Lower leg skin (tissue), 3 donors: ENCODE results near the gene FAM163A.

Experiments
- POLR2A ChIP-seq, 2 donors: fragments of 450-650 bp; IDR thresholded peaks; one replicate each; pipeline ENCODE4 v1.6.1; 2016 to 2017; ENCODE audit warnings: antibody characterized with exemption in 2 of 2, mild to moderate bottlenecking in 1 of 2, moderate library complexity in 1 of 2
- TF ChIP-seq, protein P1 (sequence below), 3 donors: fragments of 450-650 bp; IDR thresholded peaks; one replicate each; pipeline ENCODE4 v1.5.1; 2016; ENCODE audit warnings: antibody characterized with exemption in 3 of 3, mild to moderate bottlenecking in 3 of 3, moderate library complexity in 2 of 3

DNA sequence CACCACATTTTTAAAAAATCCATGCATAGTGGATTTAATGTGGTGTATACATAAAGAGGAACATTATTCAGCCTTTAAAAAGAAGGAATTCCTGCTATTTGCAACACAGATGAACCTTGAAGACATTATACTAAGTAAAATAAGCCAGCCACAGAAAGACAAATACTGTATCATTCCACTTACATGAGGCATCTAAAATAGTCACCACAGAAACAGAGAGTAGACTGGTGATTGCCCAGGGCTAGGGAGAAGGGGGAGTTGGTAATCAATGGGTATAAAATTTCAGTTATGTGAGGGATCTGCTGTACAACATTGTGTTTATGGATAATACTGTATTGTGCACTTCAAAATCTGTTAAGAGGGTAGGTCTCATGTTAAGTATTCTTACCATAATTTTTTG is 10.0 kb downstream of the FAM163A start:
- TF ChIP-seq, protein P1, sequence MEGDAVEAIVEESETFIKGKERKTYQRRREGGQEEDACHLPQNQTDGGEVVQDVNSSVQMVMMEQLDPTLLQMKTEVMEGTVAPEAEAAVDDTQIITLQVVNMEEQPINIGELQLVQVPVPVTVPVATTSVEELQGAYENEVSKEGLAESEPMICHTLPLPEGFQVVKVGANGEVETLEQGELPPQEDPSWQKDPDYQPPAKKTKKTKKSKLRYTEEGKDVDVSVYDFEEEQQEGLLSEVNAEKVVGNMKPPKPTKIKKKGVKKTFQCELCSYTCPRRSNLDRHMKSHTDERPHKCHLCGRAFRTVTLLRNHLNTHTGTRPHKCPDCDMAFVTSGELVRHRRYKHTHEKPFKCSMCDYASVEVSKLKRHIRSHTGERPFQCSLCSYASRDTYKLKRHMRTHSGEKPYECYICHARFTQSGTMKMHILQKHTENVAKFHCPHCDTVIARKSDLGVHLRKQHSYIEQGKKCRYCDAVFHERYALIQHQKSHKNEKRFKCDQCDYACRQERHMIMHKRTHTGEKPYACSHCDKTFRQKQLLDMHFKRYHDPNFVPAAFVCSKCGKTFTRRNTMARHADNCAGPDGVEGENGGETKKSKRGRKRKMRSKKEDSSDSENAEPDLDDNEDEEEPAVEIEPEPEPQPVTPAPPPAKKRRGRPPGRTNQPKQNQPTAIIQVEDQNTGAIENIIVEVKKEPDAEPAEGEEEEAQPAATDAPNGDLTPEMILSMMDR (IDR thresholded peaks at IDR 0.05), result no peak
- no peak for TF ChIP-seq POLR2A (IDR thresholded peaks at IDR 0.05)
